ENCODE results near the gene GABBR2. TPM values are rescaled to one million over a fixed set of nuclear protein-coding genes. Genes with fewer than 3 reads are reported as not detected.

GABBR2 gene
- total and polyA plus RNA-seq, 2 of the 8 experiments (the other 6 are each of a cell fraction or from before 2014, with no cell fraction given), result 0.50 to 1.2 TPM

DNA sequence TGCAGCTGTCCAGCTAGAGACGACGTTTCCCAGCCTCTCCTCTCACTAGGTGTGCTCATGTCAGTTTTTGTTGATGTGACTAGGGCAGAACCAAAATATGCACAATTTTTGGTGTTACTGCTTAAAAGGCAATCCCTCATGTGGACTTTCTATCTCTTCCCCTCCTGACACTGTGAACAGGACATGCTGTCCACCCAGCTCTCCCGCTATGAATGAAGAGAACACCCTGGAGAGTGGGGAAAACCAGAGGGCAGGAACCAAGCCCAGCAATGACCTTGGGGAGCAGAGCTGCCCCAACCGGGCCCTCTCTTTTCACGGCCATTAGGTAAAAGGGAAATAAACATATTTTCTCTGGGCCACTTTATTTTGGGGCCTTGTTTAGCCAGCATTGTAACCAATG, 406.6 kb downstream of the GABBR2 start:
- no peak overlapping the region for H3K18ac ChIP-seq (ENCODE audit: extremely low read depth, low read length)
- H2AK5ac ChIP-seq (ENCODE audit: low read depth, low read length), result no peak overlapping the region
- 80% methylated on average over 5 of the region's 5 CpGs; no CpG with 5 or more reads in 1 of the 2 experiments for WGBS, 2 experiments (ENCODE audit: extremely low coverage in 1 of 2, insufficient coverage in 1 of 2, insufficient read length in 1 of 2, insufficient replicate concordance in 2 of 2, low coverage in 1 of 2, low lambda C conversion rate in 2 of 2, missing lambda C conversion rate in 1 of 2)
- no peak overlapping the region for H3K14ac ChIP-seq (ENCODE audit: insufficient read length)
- no peak for TF ChIP-seq SAP30 (IDR thresholded peaks at IDR 0.05; ENCODE audit: insufficient read depth, insufficient replicate concordance, low read length)
- H3K36me3 ChIP-seq (ENCODE audit: control insufficient read depth in 2 of 4, insufficient read depth in 4 of 4, low read length in 3 of 4), result no peaks in the 10 kb centered on the region
- no peaks in the 10 kb centered on the region for H3K79me2 ChIP-seq (ENCODE audit: control insufficient read depth in 1 of 2, insufficient read depth in 2 of 2, low read length in 2 of 2)
- H3K9me3 ChIP-seq (ENCODE audit: insufficient read depth in 2 of 2, low read depth in 1 of 2, low read length in 1 of 2), result no peaks in the 10 kb centered on the region
- no peak overlapping the region for H2AFZ ChIP-seq (ENCODE audit: low read length)
- H3K4ac ChIP-seq (replicated peaks; ENCODE audit: insufficient read length, low read depth, low read length), result no peak overlapping the region
- ChIA-PET CTCF (ENCODE audit: partially characterized antibody) (interaction anchor here (0.8 kb wide), 1 partner anchor 13 kb away, joined by 5 read pairs; no protein-coding TSS in a partner anchor), POLR2A (ENCODE audit: partially characterized antibody) (no interaction called here)
- H4K20me1 ChIP-seq (replicated peaks in 1 of 2; ENCODE audit: control insufficient read depth in 1 of 2, insufficient read depth in 2 of 2, low read length in 2 of 2), result no peaks in the 10 kb centered on the region
- 0 out of 2 replicates have a peak overlapping the region, but pooled peaks have one; percentile 6 for H2BK20ac ChIP-seq (ENCODE audit: low read length)
- no peak overlapping the region for H2BK12ac ChIP-seq (ENCODE audit: low read depth, low read length)
- H3K9ac ChIP-seq (replicated peaks in 1 of 4; ENCODE audit: extremely low read depth in 1 of 4, low read depth in 3 of 4, low read length in 3 of 4), result no peak overlapping the region
- no peak overlapping the region for H2BK15ac ChIP-seq (ENCODE audit: low read length)
- no peak overlapping the region for H3K27ac ChIP-seq (ENCODE audit: low read depth, low read length)
- no peak overlapping the region for H3K4me3 ChIP-seq (ENCODE audit: extremely low read depth in 1 of 4, insufficient read depth in 2 of 4, low read depth in 3 of 4, low read length in 4 of 4)
- no peak overlapping the region for H4K5ac ChIP-seq (ENCODE audit: insufficient read length, low read depth, low read length)
- no peak for DNase-seq (ENCODE audit: low read depth in 1 of 2, low spot score in 2 of 2)
- no peaks in the 10 kb centered on the region for H3K23me2 ChIP-seq (ENCODE audit: low read depth, low read length)
- H3K56ac ChIP-seq (replicated peaks; ENCODE audit: insufficient read length, low read depth, low read length), result no peak overlapping the region
- H3K23ac ChIP-seq (ENCODE audit: insufficient read length), result no peak overlapping the region
- peaks cover 0 to 2% (median 0%) of the 10 kb centered on the region in 4 experiments; a peak in 1 of 7 replicates for H3K27me3 ChIP-seq (replicated peaks in 1 of 4; ENCODE audit: control insufficient read depth in 3 of 4, extremely low read depth in 1 of 4, insufficient read depth in 3 of 4, low read length in 3 of 4)
- no peaks in the 10 kb centered on the region for H3K79me1 ChIP-seq (ENCODE audit: low read depth, low read length)
- no peak overlapping the region for H3K4me2 ChIP-seq (ENCODE audit: insufficient read depth in 1 of 2, low read depth in 2 of 2, low read length in 2 of 2)
- no peaks in the 10 kb centered on the region; a peak in 1 of 7 replicates for H3K4me1 ChIP-seq (replicated peaks in 1 of 4; ENCODE audit: control insufficient read depth in 3 of 4, insufficient read depth in 4 of 4, low read length in 3 of 4)
- no peak for FAIRE-seq
- H2BK120ac ChIP-seq (replicated peaks; ENCODE audit: low read depth, low read length), result no peak overlapping the region
- no peak overlapping the region for H2BK5ac ChIP-seq (ENCODE audit: low read depth, low read length)
- H4K91ac ChIP-seq (replicated peaks; ENCODE audit: insufficient read length, low read length), result no peak overlapping the region
- H4K8ac ChIP-seq (ENCODE audit: extremely low read depth, insufficient read depth, low read length), result no peak overlapping the region

Measured in H1 (cell line).